HG03439 (cell line): ENCODE measurements around the gene LAMC3.

ENCODE experiments used
- ATAC-seq: cut with Tn5 transposase; IDR thresholded peaks from one replicate; pipeline ENCODE4 v1.9.1; 2021; ENCODE audit warnings: mild to moderate bottlenecking, moderate library complexity; ENCODE audit not compliant: unreplicated experiment

The LAMC3 gene

GRCh38 chr9:131039129-131039954, 30.4 kb downstream of the LAMC3 start:
- ATAC-seq: no peak

- ATAC-seq: no peak
These were observed 33.7 kb downstream of the LAMC3 start for GRCh38 chr9:131042666-131043065.

GRCh38 chr9:131043087-131043486, 34.1 kb downstream of the LAMC3 start:
- no peak for ATAC-seq

GRCh38 chr9:131043646-131044045, 34.7 kb downstream of the LAMC3 start:
- ATAC-seq: no peak

GRCh38 chr9:131045300-131046092, 36.5 kb downstream of the LAMC3 start:
- no peak for ATAC-seq

- no peak for ATAC-seq
These were observed 37.1 kb downstream of the LAMC3 start for GRCh38 chr9:131046093-131046380.

- ATAC-seq: peak; percentile 72
These were observed 37.7 kb downstream of the LAMC3 start for GRCh38 chr9:131046581-131047202.

GRCh38 chr9:131048332-131048731, 39.4 kb downstream of the LAMC3 start:
- no peak for ATAC-seq

- ATAC-seq: no peak
These were observed 39.8 kb downstream of the LAMC3 start for GRCh38 chr9:131048820-131049219.

- no peak for ATAC-seq
These were observed 41.1 kb downstream of the LAMC3 start for GRCh38 chr9:131049829-131050715.

- no peak for ATAC-seq
These were observed 41.9 kb downstream of the LAMC3 start for GRCh38 chr9:131050831-131051230.

- ATAC-seq: no peak
These were observed 42.9 kb downstream of the LAMC3 start for GRCh38 chr9:131051592-131052517.

- no peak for ATAC-seq
These were observed 44.9 kb downstream of the LAMC3 start for GRCh38 chr9:131053896-131054295.

- ATAC-seq: no peak
These were observed 48.0 kb downstream of the LAMC3 start for GRCh38 chr9:131056781-131057506.

- no peak for ATAC-seq
These were observed 52.1 kb downstream of the LAMC3 start for GRCh38 chr9:131060900-131061630.

GRCh38 chr9:131062969-131063368, 54.0 kb downstream of the LAMC3 start:
- ATAC-seq: no peak

GRCh38 chr9:131065599-131065998, 56.6 kb downstream of the LAMC3 start:
- ATAC-seq: no peak

- no peak for ATAC-seq
These were observed 58.7 kb downstream of the LAMC3 start for GRCh38 chr9:131067625-131068024.
